Measurements from ENCODE around the gene CIAO2B.
"Not testable (repeated sequence)": the region's sequence is repeated elsewhere in the genome, so short reads cannot be mapped to it uniquely, and the experiment has no call there.

GRCh38 chr16:66934839-66935313 is 674 bp upstream of the CIAO2B start:
- TF ChIP-seq CTCF (optimal IDR thresholded peaks at IDR 0.05 in 1 of 3, IDR thresholded peaks at IDR 0.05 in 1 of 3, conservative IDR thresholded peaks at IDR 0.05 in 1 of 3; ENCODE audit: extremely low read depth in 1 of 3, insufficient read depth in 2 of 3, low read length in 3 of 3); EZH2 (IDR thresholded peaks at IDR 0.05; ENCODE audit: low read length): not testable (repeated sequence)

Measured in keratinocyte (primary cell).